Stimulated activated CD4-positive, alpha-beta T cell treated with anti-CD3 and anti-CD28 coated beads, Interleukin-2, amount 100 ng/mL, for 48 hours (primary cell): Measurements from ENCODE around the gene CNKSR3.
"Not testable (repeated sequence)": the region's sequence is repeated elsewhere in the genome, so short reads cannot be mapped to it uniquely, and the experiment has no call there.

Source experiments
- DNase-seq, 2 donors: peaks; one replicate each; pipeline ENCODE4 v3.0.0-alpha.2; 2020

CNKSR3 gene

DNA sequence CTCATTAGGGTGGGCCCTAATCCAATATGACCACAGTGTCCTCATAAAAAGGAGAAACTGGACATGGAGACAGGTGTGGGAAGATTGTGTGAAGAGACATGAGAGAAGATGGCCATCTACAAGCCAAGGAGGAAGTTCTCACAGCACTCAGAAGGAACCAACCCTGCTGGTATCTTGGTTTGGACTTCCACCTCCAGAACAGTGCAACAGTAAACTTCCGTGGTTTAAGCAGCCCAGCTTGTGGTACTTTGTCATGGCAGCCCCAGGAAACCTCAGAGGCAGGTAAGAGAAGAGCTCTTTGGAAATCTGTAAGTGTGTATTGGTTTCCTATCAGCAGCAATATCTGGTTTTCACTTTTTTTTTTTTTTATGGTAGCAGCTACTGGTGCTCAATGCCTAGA lies 16.5 kb upstream of the CNKSR3 start:
- no peak for DNase-seq

GRCh38 chr6:154522576-154522975 lies 12.1 kb upstream of the CNKSR3 start:
- DNase-seq: no peak

- no peak for DNase-seq
Observed at GRCh38 chr6:154521412-154521811, 10.9 kb upstream of the CNKSR3 start.

- DNase-seq: no peak
Observed at GRCh38 chr6:154520280-154520679, 9.8 kb upstream of the CNKSR3 start.

DNA sequence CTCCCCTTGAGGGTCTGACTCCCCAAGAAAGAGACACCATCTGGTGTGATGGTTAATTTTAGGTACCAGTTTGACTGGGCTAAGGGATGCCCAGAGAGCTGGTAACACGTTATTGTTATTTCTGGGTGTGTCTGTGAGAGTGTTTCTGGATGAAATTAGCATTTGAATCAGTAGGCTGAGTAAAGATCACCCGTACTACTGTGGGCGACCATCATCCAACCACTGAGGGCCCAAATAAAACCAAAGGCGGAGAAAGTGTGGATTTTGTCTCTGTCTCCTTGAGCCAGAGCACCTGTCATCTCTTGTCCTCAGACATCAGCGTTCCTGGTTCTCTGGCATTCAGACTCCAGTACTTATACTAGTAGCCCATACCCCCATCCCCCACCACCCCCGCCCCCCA lies 7.9 kb upstream of the CNKSR3 start:
- no peak for DNase-seq

DNA sequence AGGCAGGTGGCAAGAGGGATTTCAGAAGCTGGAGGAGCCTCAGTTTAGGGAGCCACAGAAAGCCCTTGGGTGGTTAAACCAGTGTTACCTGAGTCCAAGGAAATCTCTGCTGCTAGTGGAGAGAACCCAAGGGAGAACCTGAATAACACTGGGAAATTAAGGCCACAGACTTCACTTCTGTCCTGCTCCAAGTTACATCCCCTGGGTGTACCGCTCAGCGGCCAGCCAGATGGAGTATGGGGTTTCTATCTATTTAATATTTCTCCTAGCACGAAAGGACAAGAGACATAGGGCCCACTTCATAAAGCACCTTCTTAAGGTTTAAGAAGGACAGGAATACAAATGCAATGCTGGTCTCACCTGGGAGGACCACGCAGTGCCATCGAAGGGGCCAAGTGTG lies 5.8 kb upstream of the CNKSR3 start:
- DNase-seq: no peak

DNA sequence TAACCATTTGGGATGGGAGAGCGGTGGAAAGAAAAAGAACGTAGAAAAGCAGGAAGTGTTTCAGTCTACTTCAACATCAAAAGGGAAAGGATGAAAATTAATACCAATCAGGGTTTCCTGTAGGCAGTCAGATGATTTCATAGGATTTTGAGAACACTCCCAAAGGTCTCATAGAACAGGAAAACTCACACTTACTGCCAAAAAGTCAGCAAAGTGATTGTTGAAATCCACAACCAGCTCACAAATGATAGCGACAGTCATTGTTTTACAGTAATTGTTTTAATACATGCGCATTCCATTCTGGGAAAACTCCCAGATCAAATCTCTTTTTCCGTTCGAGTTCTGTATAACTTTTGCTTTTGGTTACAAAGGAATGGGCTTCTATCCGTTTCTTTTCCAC lies 5.3 kb upstream of the CNKSR3 start:
- no peak for DNase-seq

GRCh38 chr6:154515076-154515475 lies 4.6 kb upstream of the CNKSR3 start:
- DNase-seq: not testable (repeated sequence)

DNA sequence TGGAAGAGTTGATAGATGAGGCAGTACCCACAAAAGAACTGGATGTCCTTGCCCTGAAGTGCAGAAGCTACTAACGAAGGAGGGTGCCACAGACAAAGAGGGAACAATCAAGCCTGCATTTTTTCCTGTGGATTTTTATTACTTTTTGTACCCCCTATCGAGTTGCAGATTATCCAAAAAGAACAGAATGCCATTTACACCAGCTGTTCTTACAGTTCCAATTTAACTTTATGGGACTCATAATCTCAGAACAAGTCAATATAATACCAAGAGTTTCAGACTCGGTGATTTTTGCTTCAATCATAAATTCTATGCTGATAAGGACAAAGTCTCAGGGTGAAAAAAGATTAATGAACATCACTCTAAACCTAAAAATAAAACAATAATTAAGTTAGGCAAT lies 4.0 kb upstream of the CNKSR3 start:
- DNase-seq: no peak

DNA sequence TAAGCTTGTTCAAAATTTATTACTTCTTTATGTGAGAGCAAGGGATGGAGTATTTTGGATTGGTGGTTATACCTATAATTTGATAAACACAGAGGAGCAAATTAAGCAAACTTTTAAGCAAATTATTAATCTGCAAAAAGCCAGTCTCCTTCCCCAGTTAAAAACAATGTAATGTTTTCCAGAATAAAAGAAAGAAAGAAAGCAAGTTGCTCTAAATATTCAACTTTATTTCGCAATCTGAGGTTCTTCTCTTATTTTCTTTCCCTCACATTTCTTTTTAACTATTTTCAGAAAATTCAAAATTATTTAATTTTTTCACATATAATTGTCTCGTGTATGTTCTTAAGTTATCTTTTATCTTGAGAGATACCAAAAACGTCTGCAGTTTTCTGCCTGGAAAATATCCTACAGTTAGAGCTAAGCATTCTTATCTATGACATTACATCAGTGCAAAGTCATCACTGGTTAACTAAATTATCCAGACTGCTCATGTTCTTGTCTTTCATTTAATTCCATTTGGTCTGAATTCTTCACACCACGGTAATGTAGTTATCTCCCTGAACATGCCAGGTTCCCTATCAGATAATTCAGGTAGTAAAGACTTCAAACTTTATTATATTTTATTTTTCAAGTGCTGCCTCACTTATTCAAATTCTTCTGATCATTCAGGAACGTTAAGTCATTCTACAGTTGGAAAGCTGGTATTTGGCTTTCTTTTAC lies 3.3 kb upstream of the CNKSR3 start:
- DNase-seq: no peak

DNA sequence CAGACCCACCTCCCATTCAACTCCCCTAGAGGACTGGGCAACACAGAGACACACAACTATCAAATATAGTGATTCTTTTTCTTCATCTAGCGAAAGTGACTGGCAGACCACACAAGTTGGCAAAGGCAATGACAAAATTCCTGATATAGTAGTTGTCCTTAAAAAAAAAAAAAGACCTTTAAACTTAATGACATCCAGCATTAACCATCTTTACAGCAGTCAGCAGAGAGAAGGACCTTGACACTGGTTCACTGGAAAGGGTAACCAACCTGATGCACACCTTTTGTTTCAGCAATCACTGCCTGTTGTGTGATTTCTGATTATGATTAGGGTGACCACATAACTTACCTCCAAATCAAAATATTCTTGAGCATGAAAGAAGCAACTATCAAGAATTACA lies 1.7 kb upstream of the CNKSR3 start:
- DNase-seq: no peak

GRCh38 chr6:154511791-154512190 lies 1.3 kb upstream of the CNKSR3 start:
- no peak for DNase-seq

DNA sequence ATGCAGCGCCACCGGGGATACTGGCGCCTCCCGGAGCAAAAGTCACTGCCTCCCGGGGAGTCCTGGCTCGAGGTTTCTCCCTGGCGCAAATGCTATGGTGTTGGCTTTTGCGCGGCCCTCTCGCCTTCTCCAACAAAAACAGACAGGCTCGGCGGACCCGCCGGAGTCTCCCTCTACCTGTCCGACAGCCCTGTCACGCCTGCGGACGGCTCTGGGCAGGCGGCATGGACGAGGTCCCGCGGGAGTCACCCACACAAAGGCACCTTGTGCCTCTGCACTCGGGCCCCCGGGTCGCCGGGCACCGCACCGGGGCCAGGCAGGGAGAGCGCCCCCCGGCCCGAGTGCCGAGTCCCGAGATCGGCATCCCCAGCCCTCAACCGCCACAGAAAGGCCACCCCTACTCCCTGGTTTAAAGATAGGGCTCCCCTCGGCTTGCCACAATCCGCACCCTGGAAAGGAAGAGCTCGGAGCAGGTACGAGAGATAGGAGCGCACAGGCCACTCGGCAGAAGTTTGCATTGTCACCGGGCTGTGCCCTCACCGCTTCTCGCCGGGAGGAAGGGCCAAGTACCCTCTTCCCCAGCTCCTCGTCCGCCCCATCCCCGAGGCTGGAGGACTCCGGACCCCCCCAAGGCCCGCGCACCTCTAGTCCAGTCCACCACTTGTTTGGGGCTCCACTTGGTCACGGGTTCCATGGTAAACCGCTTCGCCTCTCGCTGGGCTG lies 903 bp downstream of the CNKSR3 start:
- peak in 1 of 2 donors; percentile 2 for DNase-seq

DNA sequence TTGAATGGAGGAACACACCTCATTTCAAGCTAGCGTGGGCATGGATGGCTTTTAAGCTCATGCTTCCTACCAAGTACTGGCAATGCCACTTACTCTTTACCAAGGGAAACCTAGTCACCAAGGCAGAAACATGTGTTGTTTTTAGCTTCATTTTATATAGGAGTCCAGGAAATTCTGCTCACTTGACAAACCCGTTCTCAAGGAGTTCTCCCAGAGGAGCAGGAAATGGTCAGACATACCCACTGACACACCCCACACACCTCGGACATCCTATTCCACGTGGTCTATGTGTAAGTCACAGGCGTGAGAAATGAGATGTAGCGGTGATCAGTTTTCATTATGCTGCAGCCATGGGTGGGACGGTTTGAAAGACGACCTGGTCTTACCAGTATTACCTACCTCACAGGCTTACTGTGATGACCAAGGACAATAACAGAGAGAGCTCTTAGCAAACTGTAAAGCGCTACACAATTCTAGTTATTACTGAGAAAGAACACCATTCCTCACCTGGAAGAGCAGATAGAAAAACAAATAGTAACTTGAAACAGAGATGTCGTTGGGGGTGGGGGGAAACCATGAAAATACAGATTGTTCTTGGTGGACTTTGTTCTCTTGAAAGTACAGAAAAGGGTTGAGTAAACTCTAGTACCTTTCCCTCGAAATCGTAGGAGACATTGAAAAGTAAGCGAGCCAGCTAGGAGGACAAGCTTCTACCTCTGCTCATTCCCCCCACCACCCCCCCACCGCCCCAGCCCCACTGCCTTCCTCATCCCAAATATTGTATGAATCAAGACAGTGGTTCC lies 1.7 kb downstream of the CNKSR3 start:
- no peak for DNase-seq

- no peak for DNase-seq
Observed at GRCh38 chr6:154506991-154507898, 3.2 kb downstream of the CNKSR3 start.

GRCh38 chr6:154506582-154506981 lies 3.9 kb downstream of the CNKSR3 start:
- no peak for DNase-seq

DNA sequence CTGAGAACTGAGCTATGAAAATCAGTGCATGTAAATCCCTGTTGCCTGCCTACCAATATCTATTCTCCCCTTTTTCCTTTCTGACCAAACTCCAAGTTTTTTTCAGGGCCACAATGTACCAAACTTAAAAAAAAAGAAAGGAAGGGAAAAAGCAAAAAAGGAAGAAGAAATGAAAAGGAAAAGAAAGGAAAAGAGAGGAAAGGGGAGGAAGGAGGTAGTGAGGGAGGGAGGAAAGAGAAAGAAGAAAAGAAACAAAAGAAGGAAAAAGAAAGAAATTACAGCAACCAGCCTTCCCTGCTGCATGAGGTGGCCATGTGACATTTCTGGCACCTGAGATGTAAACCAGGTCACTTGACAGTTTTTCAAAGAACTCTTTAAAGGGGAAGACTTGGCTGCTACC lies 4.4 kb downstream of the CNKSR3 start:
- DNase-seq: no peak

- no peak for DNase-seq
Observed at GRCh38 chr6:154504865-154505449, 5.5 kb downstream of the CNKSR3 start.

- no peak for DNase-seq
Observed at GRCh38 chr6:154504102-154504501, 6.4 kb downstream of the CNKSR3 start.

DNA sequence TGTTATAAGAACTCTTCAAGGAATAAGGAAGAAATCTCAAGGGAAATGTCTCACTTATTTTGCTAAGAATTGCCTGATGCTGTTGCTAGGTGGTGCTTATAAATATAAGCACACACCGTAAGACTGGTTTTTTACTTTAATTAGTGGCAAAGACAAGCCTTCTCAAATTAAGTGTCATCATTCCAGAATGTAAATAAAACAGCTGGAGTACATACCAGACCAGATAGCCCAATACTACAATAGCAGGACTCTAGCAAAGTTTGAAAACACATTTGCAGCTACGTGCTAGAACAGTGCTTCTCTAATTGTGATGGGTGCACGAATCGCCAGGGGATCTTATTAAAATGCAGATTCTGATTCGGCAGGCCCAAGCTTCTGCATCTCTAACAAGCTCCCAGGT lies 6.8 kb downstream of the CNKSR3 start:
- DNase-seq: no peak

GRCh38 chr6:154502553-154502952 lies 7.9 kb downstream of the CNKSR3 start:
- no peak for DNase-seq

DNA sequence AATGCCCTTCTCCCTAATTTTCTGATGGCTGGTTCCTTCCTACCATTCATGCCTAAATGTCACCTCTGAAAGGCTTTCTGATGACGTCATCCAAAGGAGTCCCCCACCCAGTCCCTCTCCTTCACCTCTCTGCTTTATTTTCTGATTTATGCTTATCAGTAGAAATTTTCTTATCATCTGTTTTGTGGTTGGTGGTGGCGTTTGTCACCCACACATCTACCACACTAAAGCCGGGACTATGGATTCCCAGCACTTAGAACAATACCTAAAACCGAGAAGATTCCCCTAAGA lies 9.0 kb downstream of the CNKSR3 start:
- DNase-seq: no peak
